ENCODE results near the gene CYP2C18. TPM values are rescaled to one million over a fixed set of nuclear protein-coding genes. Genes with fewer than 3 reads are reported as not detected.
"Not testable (repeated sequence)": the region's sequence is repeated elsewhere in the genome, so short reads cannot be mapped to it uniquely, and the experiment has no call there.

Gene CYP2C18
- total RNA-seq, 4 donors from 2014 or later, result 5.0 to 274 (median 187) TPM

GRCh38 chr10:94645285-94645684 is 38.2 kb upstream of the CYP2C18 start:
- Histone ChIP-seq H3K36me3 (no peaks in the 10 kb centered on the region), H3K9me3 (no peaks in the 10 kb centered on the region), H3K27ac (no peak overlapping the region), H3K4me1 (no peaks in the 10 kb centered on the region), H3K4me3 (no peak overlapping the region), H3K27me3 (no peaks in the 10 kb centered on the region)
- DNase-seq, result no peak
- no peak for TF ChIP-seq POLR2A (IDR thresholded peaks at IDR 0.05)
- no peak for TF ChIP-seq CTCF (IDR thresholded peaks at IDR 0.05)

DNA sequence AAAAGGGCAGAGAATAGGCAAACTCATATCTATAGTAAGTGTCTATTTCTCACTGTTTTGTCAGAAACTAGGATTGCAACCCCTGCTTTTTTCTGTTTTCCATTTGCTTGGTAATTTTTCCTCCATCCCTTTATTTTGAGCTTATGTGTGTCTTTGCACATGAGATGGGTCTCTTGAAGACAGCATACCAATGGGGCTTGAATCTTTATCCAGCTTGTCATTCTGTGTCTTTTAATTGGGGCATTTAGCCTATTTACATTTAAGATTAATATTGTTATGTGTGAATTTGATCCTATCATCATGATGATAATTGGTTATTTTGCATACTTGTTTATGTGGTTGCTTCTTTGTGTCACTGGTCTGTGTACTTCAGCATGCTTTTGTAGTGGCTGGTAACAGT is 28.3 kb upstream of the CYP2C18 start:
- H3K36me3 ChIP-seq, H3K9me3 ChIP-seq, H3K27ac ChIP-seq, H3K4me1 ChIP-seq, H3K4me3 ChIP-seq, DNase-seq, H3K27me3 ChIP-seq: not testable (repeated sequence)

- not testable (repeated sequence) for H3K4me3 ChIP-seq, H3K36me3 ChIP-seq, H3K4me1 ChIP-seq, H3K27ac ChIP-seq, DNase-seq, H3K27me3 ChIP-seq, H3K9me3 ChIP-seq
Measured at GRCh38 chr10:94663061-94663460, 20.5 kb upstream of the CYP2C18 start.

- Histone ChIP-seq H3K4me1 (no peaks in the 10 kb centered on the region), H3K27me3 (no peaks in the 10 kb centered on the region), H3K9me3 (no peaks in the 10 kb centered on the region), H3K4me3 (no peak overlapping the region), H3K36me3 (no peaks in the 10 kb centered on the region), H3K27ac (peak overlapping the region in 1 of 4 donors; percentile 55)
- no peak for DNase-seq
- TF ChIP-seq POLR2A (IDR thresholded peaks at IDR 0.05) (no peak), CTCF (IDR thresholded peaks at IDR 0.05) (no peak)
Measured at GRCh38 chr10:94666391-94667102, 17.0 kb upstream of the CYP2C18 start.

GRCh38 chr10:94673614-94674321 is 9.8 kb upstream of the CYP2C18 start:
- Histone ChIP-seq H3K27ac (peak overlapping the region in 1 of 4 donors; percentile 68), H3K27me3 (no peaks in the 10 kb centered on the region), H3K4me1 (no peaks in the 10 kb centered on the region), H3K9me3 (no peaks in the 10 kb centered on the region), H3K4me3 (no peak overlapping the region), H3K36me3 (no peaks in the 10 kb centered on the region)
- DNase-seq, result peak in 1 of 3 donors; percentile 62
- no peak for TF ChIP-seq POLR2A (IDR thresholded peaks at IDR 0.05)
- no peak for TF ChIP-seq CTCF (IDR thresholded peaks at IDR 0.05)

DNA sequence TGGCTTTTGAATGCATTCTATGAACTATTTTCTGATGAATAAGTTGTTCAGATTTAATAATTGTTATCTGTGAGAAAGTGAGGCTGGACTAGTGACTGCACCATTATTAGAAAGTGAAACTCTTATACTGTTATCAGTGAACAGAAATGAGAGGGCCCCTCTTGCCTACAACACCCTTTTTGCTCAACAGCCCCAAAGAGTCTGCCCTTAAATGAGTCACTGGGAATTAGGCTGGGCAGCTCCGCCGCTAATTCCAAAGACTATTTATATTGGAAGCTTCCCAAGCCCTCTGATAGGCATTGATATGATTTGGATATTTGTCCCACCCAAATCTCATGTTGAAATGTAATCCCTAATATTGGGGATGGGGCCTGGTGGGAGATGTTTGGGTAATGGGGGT is 7.0 kb upstream of the CYP2C18 start:
- H3K36me3 ChIP-seq, result no peaks in the 10 kb centered on the region
- no peak for DNase-seq
- no peak overlapping the region for H3K4me3 ChIP-seq
- H3K27me3 ChIP-seq, result no peaks in the 10 kb centered on the region
- peak overlapping the region in 1 of 4 donors; percentile 47 for H3K27ac ChIP-seq
- no peaks in the 10 kb centered on the region for H3K9me3 ChIP-seq
- TF ChIP-seq POLR2A (IDR thresholded peaks at IDR 0.05), result no peak
- no peak for TF ChIP-seq CTCF (IDR thresholded peaks at IDR 0.05)
- H3K4me1 ChIP-seq, result no peaks in the 10 kb centered on the region

All from Peyer's patch (tissue), 4 donors.